Endodermal cell (in vitro differentiated cells): Measurements from ENCODE around the gene TLE5. TPM values are rescaled to one million over a fixed set of nuclear protein-coding genes. Genes with fewer than 3 reads are reported as not detected.

Source experiments
- DNase-seq: peaks from one replicate; pipeline ENCODE4 v3.0.0-alpha.2; 2017
- H3K27ac ChIP-seq: 2 replicates; pipeline ENCODE4 v1.5.1; 2013; ENCODE audit warnings: mild to moderate bottlenecking, low read depth, low read length, moderate library complexity
- H3K27me3 ChIP-seq: 2 replicates; pipeline ENCODE4 v1.6.1; 2013; ENCODE audit warnings: mild to moderate bottlenecking, low read length, moderate library complexity; ENCODE audit not compliant: insufficient read depth, control insufficient read depth, poor library complexity, severe bottlenecking
- H3K36me3 ChIP-seq: 2 replicates; pipeline ENCODE4 v1.7.0; 2013; ENCODE audit warnings: mild to moderate bottlenecking, low read length, moderate library complexity; ENCODE audit not compliant: control insufficient read depth, insufficient read depth
- H3K4me1 ChIP-seq: one replicate; pipeline ENCODE4 v1.7.0; 2013; ENCODE audit warnings: low read length; ENCODE audit not compliant: control insufficient read depth, insufficient read depth
- H3K4me3 ChIP-seq: 2 replicates; pipeline ENCODE4 v1.5.1; 2013; ENCODE audit warnings: mild to moderate bottlenecking, low read length, moderate library complexity
- H3K9ac ChIP-seq: 2 replicates; pipeline ENCODE4 v1.6.1; 2013; ENCODE audit warnings: mild to moderate bottlenecking, low read length, moderate library complexity; ENCODE audit not compliant: poor library complexity, severe bottlenecking; ENCODE audit errors: extremely low read depth
- H3K9me3 ChIP-seq: 2 replicates; pipeline ENCODE4 v1.6.1; 2013; ENCODE audit warnings: mild to moderate bottlenecking, low read length, moderate library complexity; ENCODE audit not compliant: control insufficient read depth
- H3K27ac Mint-ChIP-seq: 2 replicates; pipeline ENCODE4 v1.8.0; 2020; ENCODE audit warnings: mixed read lengths
- H3K27me3 Mint-ChIP-seq: 2 replicates; pipeline ENCODE4 v1.8.0; 2021; ENCODE audit warnings: mild to moderate bottlenecking, mixed read lengths; ENCODE audit not compliant: insufficient read depth
- H3K36me3 Mint-ChIP-seq: 2 replicates; pipeline ENCODE4 v1.8.0; 2020; ENCODE audit warnings: low read depth, mixed read lengths
- H3K4me1 Mint-ChIP-seq: 2 replicates; pipeline ENCODE4 v1.8.0; 2020; ENCODE audit warnings: mixed read lengths
- H3K4me3 Mint-ChIP-seq: 2 replicates; pipeline ENCODE4 v1.8.0; 2020; ENCODE audit warnings: mild to moderate bottlenecking, moderate library complexity, mixed read lengths
- H3K9me3 Mint-ChIP-seq: 2 replicates; pipeline ENCODE4 v1.8.0; 2020; ENCODE audit warnings: mild to moderate bottlenecking, mixed read lengths
- WGBS, 2 experiments: methylation state at CpG; one replicate each; pipeline versions ENCODE4 v1.1.5 to v1.1.7; 2013; ENCODE audit warnings: missing lambda C conversion rate in 2 of 2, mixed read lengths in 1 of 2; ENCODE audit not compliant: insufficient coverage in 1 of 2, insufficient read length in 1 of 2; 5-methylcytosine and 5-hydroxymethylcytosine counted together
- total RNA-seq, 2 donors: library from RNA; stranded (reverse); fragmentation: NEBNext Ultra II Directional in 1 of 2; extraction: Animal tissue kit (Norgen Biotek cat#: 25700) in 1 of 2; gene quantifications; 2 replicates in 1 of 2; 3 replicates in 1 of 2; pipeline ENCODE4 v1.2.1, GENCODE V29; 2021
- TF ChIP-seq, protein P1 (sequence below): fragments of 200-600 bp; sonication (generic); conservative IDR thresholded peaks from 2 replicates; pipeline ENCODE4 v1.5.0; 2021; ENCODE audit warnings: antibody characterized with exemption, mild to moderate bottlenecking

TLE5 gene
- total RNA-seq, 2 donors from 2014 or later: 488 to 575 TPM

- Mint-ChIP-seq H3K4me3 (peak overlapping the region; percentile 72), H3K27me3 (no peaks in the 10 kb centered on the region), H3K9me3 (no peaks in the 10 kb centered on the region), H3K4me1 (peaks cover 26% of the 10 kb centered on the region), H3K36me3 (peaks cover 35% of the 10 kb centered on the region), H3K27ac (no peak overlapping the region)
- Histone ChIP-seq H3K4me3 (peak overlapping the region; percentile 87), H3K4me1 (peaks cover 6% of the 10 kb centered on the region), H3K27ac (no peak overlapping the region), H3K9me3 (no peaks in the 10 kb centered on the region), H3K27me3 (no peaks in the 10 kb centered on the region), H3K9ac (peak overlapping the region; percentile 69), H3K36me3 (peaks cover 41% of the 10 kb centered on the region)
- no peak for DNase-seq
- TF ChIP-seq, protein P1, sequence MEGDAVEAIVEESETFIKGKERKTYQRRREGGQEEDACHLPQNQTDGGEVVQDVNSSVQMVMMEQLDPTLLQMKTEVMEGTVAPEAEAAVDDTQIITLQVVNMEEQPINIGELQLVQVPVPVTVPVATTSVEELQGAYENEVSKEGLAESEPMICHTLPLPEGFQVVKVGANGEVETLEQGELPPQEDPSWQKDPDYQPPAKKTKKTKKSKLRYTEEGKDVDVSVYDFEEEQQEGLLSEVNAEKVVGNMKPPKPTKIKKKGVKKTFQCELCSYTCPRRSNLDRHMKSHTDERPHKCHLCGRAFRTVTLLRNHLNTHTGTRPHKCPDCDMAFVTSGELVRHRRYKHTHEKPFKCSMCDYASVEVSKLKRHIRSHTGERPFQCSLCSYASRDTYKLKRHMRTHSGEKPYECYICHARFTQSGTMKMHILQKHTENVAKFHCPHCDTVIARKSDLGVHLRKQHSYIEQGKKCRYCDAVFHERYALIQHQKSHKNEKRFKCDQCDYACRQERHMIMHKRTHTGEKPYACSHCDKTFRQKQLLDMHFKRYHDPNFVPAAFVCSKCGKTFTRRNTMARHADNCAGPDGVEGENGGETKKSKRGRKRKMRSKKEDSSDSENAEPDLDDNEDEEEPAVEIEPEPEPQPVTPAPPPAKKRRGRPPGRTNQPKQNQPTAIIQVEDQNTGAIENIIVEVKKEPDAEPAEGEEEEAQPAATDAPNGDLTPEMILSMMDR: peak; percentile 54
- WGBS, 2 experiments: 5 to 7% methylated on average over 6 to 62 of the region's 88 CpGs
Observed at GRCh38 chr19:3061182-3062161, 823 bp downstream of the TLE5 start.

DNA sequence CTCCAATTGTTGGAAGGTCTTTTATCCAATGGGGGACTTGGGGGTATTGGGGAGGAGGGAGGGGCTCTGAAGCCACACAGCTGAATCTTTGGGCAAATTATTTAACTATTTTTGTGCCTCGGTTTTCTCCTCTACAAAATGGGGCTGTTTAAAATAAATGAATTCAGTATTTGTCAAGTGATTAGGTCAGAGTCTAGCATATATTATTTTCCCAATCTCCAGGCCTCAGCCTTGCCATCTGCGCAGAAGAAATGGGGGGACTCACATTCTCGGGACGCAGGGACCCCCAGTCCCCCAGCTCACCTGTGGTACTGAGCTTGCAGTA lies 1.5 kb downstream of the TLE5 start:
- peaks cover 6% of the 10 kb centered on the region for H3K4me1 ChIP-seq
- Mint-ChIP-seq H3K27me3 (no peaks in the 10 kb centered on the region), H3K27ac (peak overlapping the region; percentile 64), H3K4me3 (peak overlapping the region; percentile 72), H3K4me1 (peaks cover 23% of the 10 kb centered on the region), H3K9me3 (no peaks in the 10 kb centered on the region), H3K36me3 (peaks cover 35% of the 10 kb centered on the region)
- no peak for DNase-seq
- WGBS, 2 experiments: 49% methylated on average over 4 of the region's 4 CpGs; no CpG with 5 or more reads in 1 of the 2 experiments
- H3K9ac ChIP-seq: peak overlapping the region; percentile 69
- TF ChIP-seq, protein P1: no peak
- no peaks in the 10 kb centered on the region for H3K27me3 ChIP-seq
- no peaks in the 10 kb centered on the region for H3K9me3 ChIP-seq
- H3K36me3 ChIP-seq: peaks cover 41% of the 10 kb centered on the region
- no peak overlapping the region for H3K27ac ChIP-seq
- H3K4me3 ChIP-seq: peak overlapping the region; percentile 87

DNA sequence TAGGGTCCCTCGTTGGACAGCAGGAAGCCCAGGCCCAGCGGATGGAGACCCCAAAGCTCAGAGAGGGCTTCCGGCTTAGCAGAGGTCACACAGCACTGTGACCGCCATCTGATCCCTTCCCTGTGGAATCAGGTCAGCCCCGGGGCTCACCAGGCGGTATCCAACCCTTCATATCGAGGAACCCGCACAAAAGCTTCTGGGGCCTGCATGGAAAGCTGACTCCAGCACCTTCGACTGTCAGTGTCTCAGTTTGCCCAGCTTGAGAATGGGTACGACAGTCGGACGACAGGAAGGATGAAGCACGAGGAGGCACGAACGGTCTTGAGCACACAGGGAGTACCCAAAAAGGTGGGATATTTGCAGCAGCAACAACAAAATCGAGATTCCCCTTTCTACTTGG lies 2.6 kb downstream of the TLE5 start:
- Histone ChIP-seq H3K9me3 (no peaks in the 10 kb centered on the region), H3K9ac (no peak overlapping the region), H3K27ac (no peak overlapping the region), H3K4me3 (peak overlapping the region; percentile 87), H3K4me1 (peaks cover 13% of the 10 kb centered on the region), H3K36me3 (peaks cover 53% of the 10 kb centered on the region), H3K27me3 (no peaks in the 10 kb centered on the region)
- Mint-ChIP-seq H3K4me1 (peaks cover 28% of the 10 kb centered on the region), H3K27me3 (no peaks in the 10 kb centered on the region), H3K4me3 (peak overlapping the region; percentile 72), H3K36me3 (peaks cover 42% of the 10 kb centered on the region), H3K27ac (no peak overlapping the region), H3K9me3 (no peaks in the 10 kb centered on the region)
- 95 to 96% methylated on average over 14 to 16 of the region's 16 CpGs for WGBS, 2 experiments
- peak; percentile 34 for DNase-seq
- TF ChIP-seq, protein P1: no peak
